Glutamatergic neuron (in vitro differentiated cells): ENCODE data around the gene RING1. TPM values are rescaled to one million over a fixed set of nuclear protein-coding genes. Genes with fewer than 3 reads are reported as not detected.

Experiments
- DNase-seq: peaks from one replicate; pipeline ENCODE4 v3.0.0; 2022
- H3K27ac Mint-ChIP-seq: one replicate; pipeline ENCODE4 v1.8.0; 2020; ENCODE audit warnings: mild to moderate bottlenecking, mixed read lengths, inconsistent platforms; ENCODE audit not compliant: unreplicated experiment
- H3K27me3 Mint-ChIP-seq: one replicate; pipeline ENCODE4 v1.8.0; 2020; ENCODE audit warnings: mild to moderate bottlenecking, moderate library complexity, mixed read lengths, inconsistent platforms; ENCODE audit not compliant: unreplicated experiment
- H3K36me3 Mint-ChIP-seq: one replicate; pipeline ENCODE4 v1.8.0; 2020; ENCODE audit warnings: mild to moderate bottlenecking, mixed read lengths, inconsistent platforms; ENCODE audit not compliant: unreplicated experiment
- H3K4me1 Mint-ChIP-seq: one replicate; pipeline ENCODE4 v1.8.0; 2020; ENCODE audit warnings: mild to moderate bottlenecking, low read depth, mixed read lengths, inconsistent platforms; ENCODE audit not compliant: unreplicated experiment
- H3K4me3 Mint-ChIP-seq: one replicate; pipeline ENCODE4 v1.8.0; 2020; ENCODE audit warnings: mild to moderate bottlenecking, mixed read lengths, inconsistent platforms; ENCODE audit not compliant: unreplicated experiment
- H3K9me3 Mint-ChIP-seq: one replicate; pipeline ENCODE4 v1.8.0; 2020; ENCODE audit warnings: mild to moderate bottlenecking, moderate library complexity, mixed read lengths, inconsistent platforms; ENCODE audit not compliant: unreplicated experiment
- CTCF ChIP-seq: fragments of 200-600 bp; sonication (generic); IDR thresholded peaks from one replicate; pipeline ENCODE4 v1.5.0; 2021; ENCODE audit not compliant: partially characterized antibody, unreplicated experiment
- total RNA-seq: library from RNA; stranded (reverse); fragmentation: NEBNext Ultra II Directional; extraction: Animal tissue kit (Norgen Biotek cat#: 25700); gene quantifications from one replicate; pipeline ENCODE4 v1.2.1, GENCODE V29; 2021; ENCODE audit not compliant: unreplicated experiment

Gene RING1
- total RNA-seq, 1 donor from 2014 or later, result 37.3 TPM

DNA sequence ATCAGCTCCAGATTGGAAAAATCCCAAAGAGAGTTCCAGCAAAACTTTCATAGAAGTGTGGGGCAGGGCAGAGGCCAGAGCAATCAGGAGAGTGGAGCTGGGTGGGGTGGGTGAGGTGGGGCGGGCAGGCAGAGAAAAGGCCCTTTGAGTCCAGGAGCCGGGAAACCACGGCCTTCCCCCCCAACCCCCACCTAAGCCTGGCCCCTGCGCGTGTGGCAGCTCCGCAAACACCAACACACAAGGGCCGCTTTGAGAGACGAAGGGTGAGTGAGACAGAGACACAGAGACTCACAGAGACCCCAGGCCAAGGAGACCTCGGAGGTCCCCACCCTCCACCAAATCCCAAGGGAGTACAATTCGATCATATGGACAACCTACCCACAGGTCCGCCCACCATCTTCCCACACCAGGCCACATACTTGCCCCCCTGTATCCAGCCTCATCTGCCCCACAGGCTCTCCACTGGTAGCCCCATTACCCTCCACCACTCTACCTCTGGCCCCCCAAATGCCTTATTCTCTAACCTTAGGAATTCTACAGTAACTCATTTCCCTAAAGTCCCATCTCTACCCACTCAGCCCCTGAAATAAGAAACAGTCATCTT lies 17.7 kb upstream of the RING1 start:
- Mint-ChIP-seq H3K27me3 (peaks cover 6% of the 10 kb centered on the region), H3K36me3 (peaks cover 5% of the 10 kb centered on the region), H3K27ac (no peak overlapping the region), H3K4me1 (peaks cover 4% of the 10 kb centered on the region), H3K4me3 (no peak overlapping the region), H3K9me3 (peaks cover 2% of the 10 kb centered on the region)
- no peak for DNase-seq
- no peak for TF ChIP-seq CTCF

DNA sequence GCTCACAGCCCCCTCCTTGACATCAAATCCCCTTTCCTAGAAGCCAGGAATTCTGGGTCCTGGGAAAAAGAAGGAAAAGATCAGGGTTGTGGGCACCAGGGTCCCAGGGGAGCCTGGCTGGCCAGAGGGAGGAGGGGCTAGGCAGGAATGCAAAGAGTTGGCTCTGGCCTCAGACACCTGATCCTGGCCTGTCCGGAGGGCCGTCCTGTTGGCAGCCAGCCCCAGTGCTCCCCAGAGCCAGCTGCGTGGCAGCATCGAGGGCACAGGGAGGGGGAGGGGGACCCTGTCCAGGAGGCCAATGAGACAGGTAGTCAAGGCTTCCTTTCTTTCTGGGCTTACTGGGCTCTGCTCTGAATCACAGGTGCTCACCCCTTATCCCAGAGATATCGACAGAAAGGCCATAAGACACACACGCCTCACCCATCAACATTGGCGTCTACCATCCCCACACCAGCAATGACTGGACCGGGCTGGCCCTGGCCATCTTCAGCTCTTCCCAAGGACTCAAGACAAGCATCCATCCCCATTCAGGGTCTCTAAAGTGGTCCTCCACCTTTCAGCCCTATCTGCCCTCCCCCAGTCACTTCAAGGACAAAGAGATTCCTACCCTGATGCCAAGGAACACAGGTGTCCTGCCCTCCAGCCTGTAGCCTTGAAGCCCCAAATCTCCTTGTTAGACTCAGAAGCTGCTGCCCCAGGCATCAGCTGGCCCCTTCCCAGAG lies 16.8 kb upstream of the RING1 start:
- Mint-ChIP-seq H3K36me3 (peaks cover 5% of the 10 kb centered on the region), H3K4me3 (peak overlapping the region; percentile 32), H3K9me3 (peaks cover 3% of the 10 kb centered on the region), H3K4me1 (peaks cover 4% of the 10 kb centered on the region), H3K27me3 (peaks cover 8% of the 10 kb centered on the region), H3K27ac (no peak overlapping the region)
- TF ChIP-seq CTCF, result no peak
- DNase-seq, result no peak

DNA sequence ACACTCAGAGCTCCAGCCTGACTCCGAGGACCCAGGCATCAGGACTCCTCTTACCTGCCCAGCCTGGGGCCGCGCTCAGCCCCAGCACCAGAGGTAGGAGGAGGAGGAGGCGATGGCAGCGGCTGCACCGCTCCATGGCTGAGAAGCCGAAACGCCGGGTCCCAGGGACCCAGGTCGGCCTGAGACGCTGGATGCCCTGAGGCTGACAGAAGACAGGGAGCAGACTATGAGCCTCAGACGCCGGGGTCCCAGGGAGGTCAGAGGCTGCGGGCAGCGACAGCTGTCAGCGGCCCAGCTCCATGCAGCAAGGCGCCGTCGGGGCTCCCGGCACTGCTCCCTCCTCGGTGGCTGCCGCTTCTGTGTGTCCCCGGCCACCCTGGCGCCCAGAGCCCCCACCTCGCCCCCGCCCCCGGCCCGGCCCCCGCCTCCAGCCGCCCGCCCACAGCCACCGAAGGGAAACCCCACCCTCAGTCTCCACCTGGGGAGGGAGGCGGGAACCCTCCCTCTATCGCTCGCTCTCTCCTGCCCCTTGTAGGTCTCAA lies 16.1 kb upstream of the RING1 start, which contains the start of gene COL11A2:
Gene COL11A2 (minus strand): TSS at position 363 of the 542 bp plus-strand sequence. CDS start 227 bp downstream, at position 136.
- peaks cover 5% of the 10 kb centered on the region for H3K36me3 Mint-ChIP-seq
- peak within 1 kb of the TSS; percentile 83 for H3K4me3 Mint-ChIP-seq
- peaks cover 9% of the 10 kb centered on the region for H3K27me3 Mint-ChIP-seq
- H3K4me1 Mint-ChIP-seq, result peaks cover 4% of the 10 kb centered on the region
- peaks cover 4% of the 10 kb centered on the region for H3K9me3 Mint-ChIP-seq
- peak; percentile 49 for DNase-seq
- no peak within 1 kb of the TSS for H3K27ac Mint-ChIP-seq
- no peak for TF ChIP-seq CTCF

DNA sequence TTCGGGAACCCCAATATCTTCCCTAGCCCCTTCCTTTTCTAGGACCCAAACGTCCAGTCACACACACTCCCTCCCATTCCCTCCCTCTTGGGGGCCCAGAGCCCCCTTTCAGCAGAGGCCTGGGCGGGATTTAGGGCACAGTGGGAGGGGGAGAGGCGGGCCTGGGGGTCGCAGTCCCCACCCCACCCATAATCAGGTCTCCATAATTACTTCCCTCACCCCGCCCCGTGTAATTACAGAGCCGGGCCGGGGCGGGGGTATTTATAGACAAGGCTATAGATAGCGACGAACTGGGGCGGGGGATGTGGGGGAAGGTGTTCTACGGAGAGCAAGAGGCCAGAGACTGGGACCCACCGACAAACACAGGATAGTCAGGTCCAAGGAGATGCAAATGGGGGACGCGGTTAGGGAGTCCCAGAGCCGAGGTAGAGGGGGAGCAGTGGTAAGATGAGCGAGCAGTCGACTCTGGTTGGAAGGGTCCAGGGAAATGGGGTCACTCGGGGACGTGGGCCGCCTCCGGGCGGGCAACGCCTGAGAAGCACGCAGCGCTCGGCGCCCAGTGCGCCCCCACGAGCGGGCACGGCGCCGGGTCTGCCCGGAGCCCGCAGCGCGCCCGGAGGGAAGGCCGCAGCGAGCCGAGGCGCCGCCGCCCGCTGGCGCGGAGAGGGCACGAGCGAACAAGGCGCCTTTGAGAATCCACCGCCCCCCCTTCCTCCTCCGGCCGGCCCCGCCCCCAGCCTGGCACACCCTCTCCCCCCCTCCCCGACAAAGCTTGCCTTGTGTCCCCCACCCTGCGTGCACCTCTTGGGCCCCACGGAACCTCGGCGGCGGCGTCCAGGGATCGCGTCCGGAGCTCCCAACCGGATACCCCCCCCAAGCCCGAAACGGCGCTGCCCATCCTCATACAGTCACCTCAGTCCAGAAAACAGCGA lies 15.4 kb upstream of the RING1 start:
- Mint-ChIP-seq H3K4me1 (peaks cover 9% of the 10 kb centered on the region), H3K36me3 (peaks cover 5% of the 10 kb centered on the region), H3K9me3 (peaks cover 4% of the 10 kb centered on the region), H3K4me3 (peak overlapping the region; percentile 83), H3K27me3 (peaks cover 8% of the 10 kb centered on the region), H3K27ac (no peak overlapping the region)
- no peak for TF ChIP-seq CTCF
- DNase-seq, result no peak
